Stimulated activated CD4-positive, alpha-beta T cell treated with anti-CD3 and anti-CD28 coated beads, Interleukin-4, amount 100 ng/mL, for 24 hours (primary cell): ENCODE data around the gene ANKMY2.

ENCODE experiments used
- DNase-seq: peaks from one replicate; pipeline ENCODE4 v3.0.0-alpha.2; 2020

The ANKMY2 gene

GRCh38 chr7:16564023-16564380 lies 81.6 kb downstream of the ANKMY2 start:
- no peak for DNase-seq

- DNase-seq: no peak
Measured at GRCh38 chr7:16563281-16564022, 82.1 kb downstream of the ANKMY2 start.

GRCh38 chr7:16562456-16563220 lies 82.9 kb downstream of the ANKMY2 start:
- DNase-seq: no peak

- DNase-seq: no peak
Measured at GRCh38 chr7:16561943-16562342, 83.6 kb downstream of the ANKMY2 start.

DNA sequence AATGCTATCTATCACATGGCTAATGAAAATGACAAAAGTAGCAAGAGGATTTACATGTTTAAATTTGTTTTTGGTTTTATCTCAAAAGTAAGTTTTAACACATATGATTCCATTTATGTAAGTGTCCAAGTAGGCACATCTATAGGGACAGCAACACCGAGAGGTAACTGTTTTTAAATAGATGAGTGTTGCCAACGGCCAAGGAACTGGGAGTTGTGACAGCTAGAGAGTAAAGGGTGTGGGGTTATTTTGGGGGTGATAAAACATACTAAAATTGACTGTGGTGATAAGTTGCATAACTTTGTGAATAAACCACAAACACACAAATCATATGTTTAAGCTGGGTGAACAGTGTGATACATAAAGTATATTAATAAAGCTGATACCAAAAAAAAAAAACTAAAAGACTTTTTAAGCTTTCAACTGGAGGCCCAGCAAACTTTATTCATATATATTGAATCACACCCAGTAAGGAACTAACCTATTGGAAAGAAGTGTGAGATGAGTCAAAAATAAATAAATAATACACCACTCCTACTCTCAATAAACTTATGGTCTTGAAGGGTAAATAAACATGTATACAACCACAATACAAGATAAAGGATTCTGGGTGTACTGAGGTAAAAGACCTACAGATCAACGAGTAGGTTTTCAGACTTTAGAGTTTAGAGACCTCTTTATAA lies 85.9 kb downstream of the ANKMY2 start:
- DNase-seq: no peak

- DNase-seq: no peak
Measured at GRCh38 chr7:16558761-16559302, 86.7 kb downstream of the ANKMY2 start.

DNA sequence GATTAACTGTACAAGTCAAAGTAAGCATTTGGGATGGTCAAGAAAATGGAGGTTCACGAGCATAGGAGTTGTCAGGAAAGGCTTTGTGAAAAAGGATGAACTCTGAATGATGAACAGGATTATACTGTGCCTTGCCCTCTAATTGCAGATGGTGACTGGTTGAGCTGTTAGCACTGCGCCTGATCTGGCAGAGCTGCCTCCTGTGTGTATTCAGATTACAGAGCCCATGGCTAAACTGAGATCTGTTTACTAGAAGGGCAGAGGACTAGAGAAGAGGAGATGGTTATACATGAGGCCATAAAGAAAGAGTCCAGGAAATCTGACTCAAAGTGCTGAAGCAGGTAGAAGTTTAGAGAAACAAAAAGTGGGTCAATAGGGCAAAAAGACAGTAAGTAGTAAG lies 89.2 kb downstream of the ANKMY2 start:
- DNase-seq: no peak

DNA sequence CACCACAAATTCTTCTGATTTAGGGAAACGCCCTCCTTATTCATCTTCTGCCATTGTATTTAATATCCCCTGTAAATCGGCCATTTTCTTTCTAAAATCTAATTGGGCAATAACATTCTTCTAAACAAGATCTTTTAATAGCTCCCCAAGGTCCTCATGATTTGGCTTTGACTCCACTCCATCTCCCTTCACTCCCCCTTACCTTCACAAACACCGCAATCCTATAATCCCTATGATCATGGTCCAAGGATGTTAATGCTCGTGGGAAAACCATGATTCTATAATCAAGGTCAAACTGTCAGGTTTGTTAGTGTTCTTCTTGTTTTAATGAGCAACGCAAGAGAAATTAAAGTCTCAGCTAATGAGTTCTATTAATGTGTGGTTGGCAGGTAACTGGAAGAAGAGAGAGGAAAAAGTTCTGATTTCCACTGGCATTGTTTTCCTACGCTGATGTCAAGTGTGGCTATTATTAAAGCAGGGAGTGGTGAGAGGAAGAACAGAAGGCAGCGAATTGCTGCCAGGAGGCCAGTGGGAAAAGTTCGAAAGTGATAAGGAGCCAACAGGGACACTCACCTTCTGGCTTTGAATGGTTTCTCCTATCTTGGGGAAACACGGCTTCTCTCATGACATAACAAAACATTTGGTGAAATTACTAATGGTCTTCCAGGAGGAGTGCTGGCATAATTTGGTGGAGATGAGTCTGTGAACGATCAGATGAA lies 90.9 kb downstream of the ANKMY2 start:
- DNase-seq: no peak

DNA sequence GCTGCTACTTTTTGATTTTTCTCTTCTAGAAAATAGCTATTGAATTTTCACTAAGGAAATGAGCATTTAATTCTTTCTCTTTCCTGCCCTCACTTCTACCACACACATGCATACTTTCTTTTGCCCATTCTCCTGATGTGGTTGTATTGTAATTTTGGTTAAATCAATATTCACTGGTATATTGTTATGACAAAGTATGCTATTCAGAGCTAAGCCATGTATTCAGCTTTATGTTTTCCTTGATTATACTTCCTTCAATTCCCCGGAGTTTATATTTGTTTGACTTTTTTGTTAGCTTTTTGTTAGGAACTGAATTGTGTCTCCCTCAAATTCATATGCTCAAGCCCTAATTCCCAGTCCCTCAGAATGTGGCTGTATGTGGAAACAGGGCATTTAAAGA lies 94.9 kb downstream of the ANKMY2 start:
- no peak for DNase-seq
